H1 (cell line): ENCODE results near the gene DDIAS. TPM values are rescaled to one million over a fixed set of nuclear protein-coding genes. Genes with fewer than 3 reads are reported as not detected.

Experiments used
- CTCF ChIA-PET: fragments of 300-600 bp; sonication (Branson Sonifier 250); formaldehyde crosslinking; loops from one replicate; lab custom pipeline; 2021; ENCODE audit not compliant: partially characterized antibody; lab: Charles Lee
- POLR2A ChIA-PET: fragments of 300-600 bp; sonication (Branson Sonifier 250); formaldehyde crosslinking; loops from one replicate; lab custom pipeline; 2021; ENCODE audit warnings: inconsistent platforms; ENCODE audit not compliant: partially characterized antibody; lab: Charles Lee
- DNase-seq, 2 experiments: peaks; one replicate each; pipeline versions ENCODE4 v3.0.0 to v3.0.0-alpha.2; 2010 to 2022; ENCODE audit warnings: low spot score in 2 of 2, low read depth in 1 of 2, mixed read lengths in 1 of 2
- FAIRE-seq: peaks from 2 replicates; lab custom pipeline; 2011; peaks lifted over from hg19 to GRCh38; lab: Jason Lieb, UNC
- H2AFZ ChIP-seq: 2 replicates; pipeline ENCODE4 v1.8.1; 2012; ENCODE audit warnings: low read length, inconsistent platforms
- H2AK5ac ChIP-seq: 2 replicates; pipeline ENCODE4 v1.6.1; 2013; ENCODE audit warnings: low read depth, low read length
- H2BK120ac ChIP-seq: replicated peaks from 2 replicates; pipeline ENCODE3; 2013; ENCODE audit warnings: low read depth, low read length, inconsistent platforms
- H2BK12ac ChIP-seq: 2 replicates; pipeline ENCODE4 v1.6.1; 2013; ENCODE audit warnings: low read depth, low read length
- H2BK15ac ChIP-seq: 2 replicates; pipeline ENCODE4 v1.6.1; 2013; ENCODE audit warnings: low read length
- H2BK20ac ChIP-seq: 2 replicates; pipeline ENCODE4 v1.6.1; 2013; ENCODE audit warnings: low read length
- H2BK5ac ChIP-seq: 2 replicates; pipeline ENCODE4 v1.6.1; 2013; ENCODE audit warnings: low read depth, low read length
- H3K14ac ChIP-seq: 2 replicates; pipeline ENCODE4 v1.6.1; 2013; ENCODE audit warnings: inconsistent platforms; ENCODE audit not compliant: insufficient read length
- H3K18ac ChIP-seq: 2 replicates; pipeline ENCODE4 v1.6.1; 2013; ENCODE audit warnings: low read length; ENCODE audit errors: extremely low read depth
- H3K23ac ChIP-seq: 2 replicates; pipeline ENCODE4 v1.6.1; 2013; ENCODE audit warnings: inconsistent platforms; ENCODE audit not compliant: insufficient read length
- H3K23me2 ChIP-seq: 2 replicates; pipeline ENCODE4 v1.6.1; 2013; ENCODE audit warnings: low read depth, low read length
- H3K27ac ChIP-seq: 2 replicates; pipeline ENCODE4 v1.6.1; 2011; ENCODE audit warnings: low read depth, low read length, inconsistent platforms
- H3K27me3 ChIP-seq, 4 experiments: replicated peaks in 1 of 4; 1 replicate in 1 of 4; 2 replicates in 3 of 4; pipeline versions ENCODE4 v1.6.1 to v1.8.1; 2011 to 2013; ENCODE audit warnings: low read length in 3 of 4, mild to moderate bottlenecking in 3 of 4, inconsistent platforms in 2 of 4, mixed read lengths in 2 of 4, moderate library complexity in 1 of 4; ENCODE audit not compliant: control insufficient read depth in 3 of 4, insufficient read depth in 3 of 4; ENCODE audit errors: extremely low read depth in 1 of 4
- H3K36me3 ChIP-seq, 4 experiments: 2 replicates each; pipeline versions ENCODE4 v1.6.1 to v1.8.1; 2011 to 2013; ENCODE audit warnings: mild to moderate bottlenecking in 4 of 4, low read length in 3 of 4, moderate library complexity in 2 of 4, control low read depth in 1 of 4, inconsistent platforms in 1 of 4; ENCODE audit not compliant: insufficient read depth in 4 of 4, control insufficient read depth in 2 of 4
- H3K4ac ChIP-seq: replicated peaks from 2 replicates; pipeline ENCODE3; 2013; ENCODE audit warnings: low read length, low read depth, mixed read lengths, inconsistent platforms; ENCODE audit not compliant: insufficient read length
- H3K4me1 ChIP-seq, 4 experiments: replicated peaks in 1 of 4; 1 replicate in 1 of 4; 2 replicates in 3 of 4; pipeline versions ENCODE4 v1.6.1 to v1.8.1; 2011 to 2013; ENCODE audit warnings: low read length in 3 of 4, inconsistent platforms in 2 of 4, mixed read lengths in 1 of 4; ENCODE audit not compliant: insufficient read depth in 4 of 4, control insufficient read depth in 3 of 4
- H3K4me2 ChIP-seq, 2 experiments: 2 replicates each; pipeline versions ENCODE4 v1.6.1 to v1.8.1; 2011 to 2013; ENCODE audit warnings: low read depth in 2 of 2, low read length in 2 of 2, control low read depth in 1 of 2, inconsistent platforms in 1 of 2, mild to moderate bottlenecking in 1 of 2; ENCODE audit not compliant: insufficient read depth in 1 of 2
- H3K4me3 ChIP-seq, 4 experiments: fragments of 200-600, 300-600 bp in 1 of 4; sonication (generic), shearing (Covaris generic), sonication (Bioruptor Twin) in 1 of 4; 2 replicates each; pipeline versions ENCODE4 v1.5.1 to v1.8.1; 2011 to 2016; ENCODE audit warnings: low read length in 4 of 4, low read depth in 3 of 4, control low read depth in 2 of 4, inconsistent platforms in 2 of 4, mild to moderate bottlenecking in 2 of 4, mixed read lengths in 1 of 4, moderate library complexity in 1 of 4; ENCODE audit not compliant: insufficient read depth in 2 of 4; ENCODE audit errors: extremely low read depth in 1 of 4
- H3K56ac ChIP-seq: replicated peaks from 2 replicates; pipeline ENCODE3; 2013; ENCODE audit warnings: low read depth, mild to moderate bottlenecking, mixed read lengths, low read length, inconsistent platforms; ENCODE audit not compliant: insufficient read length
- H3K79me1 ChIP-seq: 2 replicates; pipeline ENCODE4 v1.6.1; 2013; ENCODE audit warnings: low read depth, low read length, control low read depth
- H3K79me2 ChIP-seq, 2 experiments: 2 replicates each; pipeline versions ENCODE4 v1.6.1 to v1.8.1; 2012 to 2013; ENCODE audit warnings: low read length in 2 of 2, mild to moderate bottlenecking in 2 of 2, inconsistent platforms in 1 of 2; ENCODE audit not compliant: insufficient read depth in 2 of 2, control insufficient read depth in 1 of 2
- H3K9ac ChIP-seq, 4 experiments: replicated peaks in 1 of 4; 1 replicate in 1 of 4; 2 replicates in 3 of 4; pipeline versions ENCODE4 v1.6.1 to v1.8.1; 2011 to 2013; ENCODE audit warnings: low read depth in 3 of 4, low read length in 3 of 4, control low read depth in 2 of 4, mild to moderate bottlenecking in 2 of 4, moderate library complexity in 2 of 4, inconsistent platforms in 1 of 4; ENCODE audit errors: extremely low read depth in 1 of 4
- H3K9me3 ChIP-seq, 2 experiments: 2 replicates each; pipeline versions ENCODE4 v1.6.1 to v1.8.1; 2012 to 2013; ENCODE audit warnings: mild to moderate bottlenecking in 2 of 2, moderate library complexity in 2 of 2, control low read depth in 1 of 2, inconsistent platforms in 1 of 2, low read depth in 1 of 2, low read length in 1 of 2, mixed read lengths in 1 of 2; ENCODE audit not compliant: insufficient read depth in 2 of 2
- H4K20me1 ChIP-seq, 2 experiments: replicated peaks in 1 of 2; 2 replicates each; pipeline versions ENCODE3 to v1.8.1; 2011 to 2013; ENCODE audit warnings: inconsistent platforms in 2 of 2, low read length in 2 of 2, mild to moderate bottlenecking in 1 of 2; ENCODE audit not compliant: insufficient read depth in 2 of 2, control insufficient read depth in 1 of 2
- H4K5ac ChIP-seq: 2 replicates; pipeline ENCODE4 v1.6.1; 2013; ENCODE audit warnings: low read length, low read depth, mixed read lengths, inconsistent platforms; ENCODE audit not compliant: insufficient read length
- H4K8ac ChIP-seq: 2 replicates; pipeline ENCODE4 v1.8.0; 2013; ENCODE audit warnings: mild to moderate bottlenecking, moderate library complexity, low read length, inconsistent platforms; ENCODE audit not compliant: insufficient read depth; ENCODE audit errors: extremely low read depth
- H4K91ac ChIP-seq: replicated peaks from 2 replicates; pipeline ENCODE3; 2013; ENCODE audit warnings: low read length, mixed read lengths, inconsistent platforms; ENCODE audit not compliant: insufficient read length
- BACH1 ChIP-seq: IDR thresholded peaks from 2 replicates; pipeline ENCODE4 v1.6.1; 2012; ENCODE audit warnings: low read length, improper control_type of control experiment
- CHD1 ChIP-seq: IDR thresholded peaks from 2 replicates; pipeline ENCODE4 v1.6.1; 2012; ENCODE audit warnings: low read depth, low read length, improper control_type of control experiment
- CHD2 ChIP-seq: IDR thresholded peaks from 2 replicates; pipeline ENCODE4 v1.6.1; 2012; ENCODE audit warnings: low read length, improper control_type of control experiment
- RXRA ChIP-seq: IDR thresholded peaks from 2 replicates; pipeline ENCODE4 v1.6.1; 2011; ENCODE audit warnings: low read depth, mild to moderate bottlenecking, low read length, moderate library complexity; ENCODE audit not compliant: insufficient read depth
- WGBS, 2 experiments: shearing (Covaris generic) in 1 of 2; methylation state at CpG; one replicate each; pipeline versions ENCODE4 v1.1.6 to v1.1.7; 2013 to 2015; ENCODE audit warnings: low lambda C conversion rate in 2 of 2, mixed read lengths in 2 of 2, inconsistent platforms in 1 of 2, low coverage in 1 of 2, missing lambda C conversion rate in 1 of 2; ENCODE audit not compliant: insufficient replicate concordance in 2 of 2, insufficient coverage in 1 of 2, insufficient read length in 1 of 2; ENCODE audit errors: extremely low coverage in 1 of 2, missing lambda C conversion rate in 1 of 2; 5-methylcytosine and 5-hydroxymethylcytosine counted together
- long read RNA-seq, 2 experiments: library from RNA in 1 of 2; library from capped mRNA in 1 of 2; stranded (forward); transcript quantifications; one replicate each; pipeline ENCODE4 v2.0.0, GENCODE V29; 2021; ENCODE audit warnings: inconsistent platforms in 1 of 2
- polyA minus RNA-seq, 3 experiments: library from RNA; depleted of rRNA, polyadenylated mRNA; stranded (reverse); fragments of >200 nt; gene quantifications; 1 replicate in 2 of 3; 2 replicates in 1 of 3; pipeline ENCODE4 v1.2.3, GENCODE V29; 2011
- polyA plus RNA-seq, 7 experiments: library from polyadenylated mRNA; depleted of rRNA in 3 of 7; stranded (reverse) in 5 of 7; unstranded in 2 of 7; fragments of >200 nt in 5 of 7; fragments of 200-250 nt in 2 of 7; gene quantifications; 1 replicate in 5 of 7; 2 replicates in 1 of 7; 4 replicates in 1 of 7; pipeline versions ENCODE4 v1.2.1 to v1.2.3, GENCODE V29; 2011 to 2013; ENCODE audit warnings: missing spikeins in 2 of 7, mixed read lengths in 2 of 7
- total RNA-seq: library from RNA; stranded (reverse); fragmentation: NEBNext Ultra II Directional; extraction: Animal tissue kit (Norgen Biotek cat#: 25700); gene quantifications from 2 replicates; pipeline ENCODE4 v1.2.1, GENCODE V29; 2021

DDIAS gene, protein sequence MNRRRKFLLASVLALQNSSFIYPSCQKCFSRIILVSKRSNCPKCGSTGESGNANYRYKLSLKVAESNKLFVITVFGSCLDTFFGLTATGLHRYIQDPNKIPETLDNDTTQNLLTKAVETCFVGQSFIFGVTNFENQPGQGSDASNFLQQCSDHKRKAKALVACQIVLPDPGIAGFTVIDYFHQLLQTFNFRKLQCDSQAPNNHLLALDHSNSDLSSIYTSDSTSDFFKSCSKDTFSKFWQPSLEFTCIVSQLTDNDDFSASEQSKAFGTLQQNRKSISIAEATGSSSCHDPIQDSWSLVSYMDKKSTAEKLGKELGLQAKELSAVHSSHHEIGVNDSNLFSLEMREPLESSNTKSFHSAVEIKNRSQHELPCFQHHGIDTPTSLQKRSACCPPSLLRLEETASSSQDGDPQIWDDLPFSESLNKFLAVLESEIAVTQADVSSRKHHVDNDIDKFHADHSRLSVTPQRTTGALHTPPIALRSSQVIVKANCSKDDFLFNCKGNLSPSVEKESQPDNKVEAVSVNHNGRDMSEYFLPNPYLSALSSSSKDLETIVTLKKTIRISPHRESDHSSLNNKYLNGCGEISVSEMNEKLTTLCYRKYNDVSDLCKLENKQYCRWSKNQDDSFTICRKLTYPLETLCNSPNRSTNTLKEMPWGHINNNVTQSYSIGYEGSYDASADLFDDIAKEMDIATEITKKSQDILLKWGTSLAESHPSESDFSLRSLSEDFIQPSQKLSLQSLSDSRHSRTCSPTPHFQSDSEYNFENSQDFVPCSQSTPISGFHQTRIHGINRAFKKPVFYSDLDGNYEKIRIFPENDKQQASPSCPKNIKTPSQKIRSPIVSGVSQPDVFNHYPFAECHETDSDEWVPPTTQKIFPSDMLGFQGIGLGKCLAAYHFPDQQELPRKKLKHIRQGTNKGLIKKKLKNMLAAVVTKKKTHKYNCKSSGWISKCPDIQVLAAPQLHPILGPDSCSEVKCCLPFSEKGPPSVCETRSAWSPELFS
- total RNA-seq (24.0 and 25.7 TPM in 2 replicates), polyA plus RNA-seq (2011; rRNA removed) (6.2 and 11.6 TPM in 2 replicates), polyA minus RNA-seq (2011; rRNA and poly(A)+ RNA removed) (38.5 and 40.0 TPM in 2 replicates)
- 11.2 TPM for polyA plus RNA-seq (2011; cell fraction: cytosol; rRNA removed)
- 13.7 TPM for polyA plus RNA-seq (2011; cell fraction: nucleus; rRNA removed)
- polyA plus RNA-seq (2012, experiment 1 of 2): 13.0 to 25.1 TPM (median 22.2 TPM) in 4 replicates
- polyA plus RNA-seq (2012, experiment 2 of 2): 1.9 TPM
- polyA plus RNA-seq (2013, experiment 1 of 2): 18.6 TPM
- polyA plus RNA-seq (2013, experiment 2 of 2): 18.7 TPM
- polyA minus RNA-seq (2011; cell fraction: cytosol; rRNA and poly(A)+ RNA removed): 11.2 TPM
- 51.0 TPM for polyA minus RNA-seq (2011; cell fraction: nucleus; rRNA and poly(A)+ RNA removed)
- long read RNA-seq, experiment 1, transcript DDIAS-211 (6 exons, 3,533 nt): major isoform, 5 of 25 reads
- long read RNA-seq, experiment 1, partial matches to known transcripts: 4 of 25 reads
- long read RNA-seq, experiment 1, other reads (novel, unspliced or antisense): 13 of 25 reads
- long read RNA-seq, experiment 2, partial matches to known transcripts: 1 of 2 reads
- long read RNA-seq, experiment 2, other reads (novel, unspliced or antisense): 1 of 2 reads

DNA sequence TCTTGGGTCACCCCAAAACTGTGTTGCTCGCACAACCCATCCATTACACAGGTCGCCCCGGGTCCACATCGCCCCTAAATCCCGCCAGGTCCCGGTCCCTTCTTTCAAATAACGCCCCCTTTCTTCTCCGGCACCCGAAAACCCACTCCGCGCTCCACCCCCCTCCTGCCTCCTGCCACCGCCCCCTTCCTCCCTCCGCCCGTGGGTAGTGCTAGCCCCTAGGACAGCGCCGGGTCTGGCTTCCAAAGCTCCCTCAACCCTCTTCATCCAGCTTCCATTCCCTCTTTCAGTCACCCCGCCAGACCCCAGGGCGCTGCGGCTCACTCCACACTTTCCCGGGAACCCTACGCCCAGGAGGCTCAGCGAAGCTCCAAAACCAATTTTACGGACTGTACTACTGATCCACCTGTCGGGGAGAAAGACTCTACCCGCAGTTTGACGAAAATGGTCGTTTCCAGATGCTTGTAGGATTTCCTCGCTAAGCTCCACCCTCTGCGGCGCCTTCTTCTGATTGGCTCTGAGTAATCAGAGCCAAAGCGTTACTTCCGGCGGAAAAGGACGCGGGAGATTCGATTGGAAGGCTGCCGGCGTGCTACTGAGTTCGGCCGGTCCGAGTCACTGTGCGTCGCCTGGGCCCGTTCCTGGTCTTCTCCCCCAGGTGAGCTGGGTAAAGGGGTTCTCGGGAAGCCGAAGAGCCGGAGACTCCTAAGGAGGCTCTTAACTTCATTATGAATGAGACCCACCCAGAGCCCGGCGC is at the start of gene DDIAS:
TSS of gene DDIAS (plus strand) at position 572 of the 757 bp plus-strand sequence. CDS start 13,003 bp downstream, outside the sequence.
- H3K4me1 ChIP-seq: peaks cover 0 to 7% (median 5%) of the 10 kb centered on the region in 4 experiments; a peak in 5 of 7 replicates
- H2BK20ac ChIP-seq: no peak within 1 kb of the TSS
- peak within 1 kb of the TSS; percentile 9; the same call in 1 of the 2 replicates for H2AK5ac ChIP-seq
- peaks cover 0 to 3% of the 10 kb centered on the region in 2 experiments for H4K20me1 ChIP-seq
- CTCF ChIA-PET: interaction anchor here (0.7 to 8.2 kb wide), 5 partner anchors 9 to 184 kb away, joined by 3 to 82 read pairs (median 5); no protein-coding TSS in a partner anchor
- 1% methylated on average over 40 of the region's 49 CpGs; no CpG with 5 or more reads in 1 of the 2 experiments for WGBS, 2 experiments
- H3K27ac ChIP-seq: peak within 1 kb of the TSS; percentile 46; the same call in 1 of the 2 replicates
- DNase-seq: peak; percentile 87 to 94
- peak within 1 kb of the TSS; percentile 54 to 85 (median 76) for H3K9ac ChIP-seq
- H3K4ac ChIP-seq: no peak within 1 kb of the TSS
- peak within 1 kb of the TSS; percentile 44; the same call in 1 of the 2 replicates for H3K18ac ChIP-seq
- peak within 1 kb of the TSS; percentile 38; the same call in 1 of the 2 replicates for H2BK5ac ChIP-seq
- H3K79me1 ChIP-seq: peaks cover 3% of the 10 kb centered on the region
- H3K27me3 ChIP-seq: no peaks in the 10 kb centered on the region
- H3K79me2 ChIP-seq: peaks cover 12 to 67% of the 10 kb centered on the region in 2 experiments
- H2BK15ac ChIP-seq: no peak within 1 kb of the TSS
- peaks cover 0 to 2% (median 0%) of the 10 kb centered on the region in 4 experiments; a peak in 2 of 8 replicates for H3K36me3 ChIP-seq
- H4K5ac ChIP-seq: peak within 1 kb of the TSS; percentile 39
- peak within 1 kb of the TSS; percentile 98 to 100 for H3K4me2 ChIP-seq
- POLR2A ChIA-PET: interaction anchor here (0.5 to 2.9 kb wide), 18 partner anchors 12 to 1377 kb away, joined by 3 to 13 read pairs (median 4); partner anchors contain the start of genes CCDC90B, PCF11 and RAB30
- H4K91ac ChIP-seq: no peak within 1 kb of the TSS
- H3K4me3 ChIP-seq: peak within 1 kb of the TSS; percentile 79 to 97 (median 87)
- peak; percentile 65 for FAIRE-seq
- H3K23me2 ChIP-seq: peaks cover 13% of the 10 kb centered on the region
- peak within 1 kb of the TSS; percentile 7 for H3K56ac ChIP-seq
- peak within 1 kb of the TSS; percentile 95 for H2AFZ ChIP-seq
- no peak within 1 kb of the TSS for H3K23ac ChIP-seq
- H3K14ac ChIP-seq: no peak within 1 kb of the TSS
- peak within 1 kb of the TSS; percentile 75 for H4K8ac ChIP-seq
- H2BK12ac ChIP-seq: peak within 1 kb of the TSS; percentile 12
- H3K9me3 ChIP-seq: no peaks in the 10 kb centered on the region
- no peak within 1 kb of the TSS for H2BK120ac ChIP-seq
- peak; percentile 92 for TF ChIP-seq CHD1
- TF ChIP-seq BACH1: no peak
- no peak for TF ChIP-seq RXRA
- TF ChIP-seq CHD2: peak; percentile 50; the same call in 1 of the 2 replicates
